HG03097 (cell line): ENCODE measurements around the gene BLOC1S4.

Experiments
- ATAC-seq: cut with Tn5 transposase; IDR thresholded peaks from one replicate; pipeline ENCODE4 v1.9.1; 2021; ENCODE audit not compliant: unreplicated experiment, low FRiP score

Gene BLOC1S4

GRCh38 chr4:6733358-6734164, 17.6 kb downstream of the BLOC1S4 start:
- ATAC-seq = no peak

DNA sequence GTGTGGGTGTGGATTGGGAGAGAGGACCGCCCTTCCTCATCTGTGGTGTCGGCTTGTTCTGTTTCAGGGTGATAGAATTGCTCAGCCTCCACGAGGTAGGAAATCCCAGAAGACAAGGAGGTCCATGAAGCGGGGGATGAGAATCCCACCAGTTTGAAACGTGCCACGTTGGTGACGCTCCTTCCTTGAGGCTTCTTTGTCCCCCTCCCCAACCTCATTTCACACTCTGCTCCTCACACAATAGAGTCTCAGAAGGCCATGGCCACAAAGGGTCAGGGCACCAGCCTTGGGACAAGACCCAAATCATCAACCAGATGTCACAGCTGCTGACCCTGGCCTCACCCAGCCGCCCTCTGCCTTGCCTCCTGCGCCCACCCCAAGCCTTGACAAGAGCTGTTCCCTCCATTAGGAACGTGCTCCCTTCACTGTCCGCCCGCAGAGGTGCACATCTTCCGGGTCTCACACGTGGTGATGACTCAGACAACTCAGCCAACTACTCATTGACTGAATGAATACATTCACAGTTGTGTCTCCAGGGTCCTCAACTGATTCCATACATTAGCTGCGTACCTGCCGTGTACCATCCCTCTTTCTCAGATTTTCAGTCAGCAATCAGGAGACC, 18.3 kb downstream of the BLOC1S4 start:
- ATAC-seq = no peak

DNA sequence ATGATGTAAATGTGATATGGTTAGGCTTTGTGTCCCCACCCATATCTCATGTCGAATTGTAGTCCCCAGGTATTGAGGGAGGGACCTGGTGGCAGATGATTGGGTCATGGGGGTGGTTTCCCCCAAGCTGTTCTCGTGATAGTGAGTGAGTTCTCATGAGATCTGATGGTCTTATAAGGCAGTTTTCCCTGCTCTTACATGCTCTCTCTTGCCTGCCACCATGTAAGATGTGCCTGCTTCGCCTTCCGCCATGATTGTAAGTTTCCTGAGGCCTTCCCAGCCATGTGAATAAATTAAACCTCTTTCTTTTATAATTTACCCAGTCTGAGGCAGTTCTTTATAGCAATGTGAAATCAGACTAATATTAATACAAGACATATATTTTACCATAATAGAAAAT, 23.9 kb downstream of the BLOC1S4 start:
- ATAC-seq = no peak

- ATAC-seq = no peak
Observed at GRCh38 chr4:6740347-6740746, 24.4 kb downstream of the BLOC1S4 start.

DNA sequence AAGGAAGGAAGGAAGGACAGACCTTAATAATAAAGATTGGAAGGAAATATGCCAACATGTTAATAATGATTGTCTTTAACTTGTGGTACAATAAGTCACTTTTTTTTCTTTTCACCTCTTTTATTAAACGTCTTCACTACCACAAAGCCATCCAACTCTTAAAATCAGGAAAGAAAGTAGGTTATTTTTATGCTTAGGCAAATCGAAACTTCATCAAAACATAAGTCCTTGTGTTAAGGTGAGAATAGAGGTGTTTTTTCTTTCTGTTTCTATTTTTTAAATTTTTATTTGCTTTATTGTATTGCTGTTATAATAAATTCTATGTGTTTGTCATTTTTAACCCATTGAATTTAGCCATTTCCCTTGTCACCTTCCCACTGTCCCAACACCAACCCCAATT, 26.5 kb downstream of the BLOC1S4 start:
- no peak for ATAC-seq

GRCh38 chr4:6742989-6743388, 27.0 kb downstream of the BLOC1S4 start:
- ATAC-seq = no peak

DNA sequence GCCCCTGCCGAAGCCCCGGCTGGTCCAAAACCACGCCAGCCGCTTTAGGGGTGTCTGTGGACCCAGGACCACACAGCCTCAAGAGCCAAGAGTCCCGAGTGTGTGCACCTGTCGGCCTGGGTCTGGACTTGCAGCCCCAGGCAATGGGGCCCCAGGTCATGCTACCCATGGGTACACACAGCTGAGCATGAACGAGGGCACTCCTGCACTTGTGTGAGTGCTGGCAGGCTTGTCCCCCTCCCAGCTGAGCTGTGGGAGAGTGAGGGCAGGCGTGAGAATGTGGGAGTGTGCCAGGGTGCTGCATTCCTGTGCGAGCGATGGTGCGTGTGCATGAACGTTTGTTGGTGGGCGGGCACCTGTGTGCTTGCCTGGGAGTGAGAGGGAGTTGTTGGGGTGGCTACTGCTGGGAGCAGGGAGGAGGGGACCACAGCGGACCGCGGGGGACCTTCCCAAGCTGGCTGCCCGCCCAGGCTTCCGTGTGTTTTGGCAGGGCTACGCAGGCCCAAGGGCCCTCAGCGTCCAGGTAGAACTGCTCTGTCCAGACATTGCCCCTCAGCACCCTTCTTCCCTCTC, 30.8 kb downstream of the BLOC1S4 start:
- no peak for ATAC-seq

GRCh38 chr4:6747294-6748051, 31.5 kb downstream of the BLOC1S4 start:
- no peak for ATAC-seq

DNA sequence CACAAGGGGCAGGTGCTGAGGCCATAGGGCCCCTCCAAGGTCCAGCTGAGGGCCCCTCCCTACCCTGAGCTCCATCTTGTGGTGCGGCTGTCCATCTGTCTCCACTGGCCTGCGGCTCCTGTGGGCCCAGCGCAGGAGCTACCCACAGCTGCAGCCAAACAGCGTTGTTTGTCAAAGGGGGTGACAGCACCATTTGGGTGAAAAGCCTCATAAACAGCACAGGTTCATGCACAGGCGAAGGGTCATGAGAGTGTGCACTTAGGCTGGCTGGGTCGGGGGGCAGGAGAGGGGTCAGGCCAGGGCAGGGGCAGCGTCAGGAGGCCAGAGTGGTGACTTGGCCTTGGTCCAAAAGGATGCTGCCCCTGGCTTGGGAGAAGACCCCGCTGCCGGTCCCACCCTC, 32.3 kb downstream of the BLOC1S4 start:
- no peak for ATAC-seq

- ATAC-seq = no peak
Observed at GRCh38 chr4:6749340-6750171, 33.6 kb downstream of the BLOC1S4 start.

DNA sequence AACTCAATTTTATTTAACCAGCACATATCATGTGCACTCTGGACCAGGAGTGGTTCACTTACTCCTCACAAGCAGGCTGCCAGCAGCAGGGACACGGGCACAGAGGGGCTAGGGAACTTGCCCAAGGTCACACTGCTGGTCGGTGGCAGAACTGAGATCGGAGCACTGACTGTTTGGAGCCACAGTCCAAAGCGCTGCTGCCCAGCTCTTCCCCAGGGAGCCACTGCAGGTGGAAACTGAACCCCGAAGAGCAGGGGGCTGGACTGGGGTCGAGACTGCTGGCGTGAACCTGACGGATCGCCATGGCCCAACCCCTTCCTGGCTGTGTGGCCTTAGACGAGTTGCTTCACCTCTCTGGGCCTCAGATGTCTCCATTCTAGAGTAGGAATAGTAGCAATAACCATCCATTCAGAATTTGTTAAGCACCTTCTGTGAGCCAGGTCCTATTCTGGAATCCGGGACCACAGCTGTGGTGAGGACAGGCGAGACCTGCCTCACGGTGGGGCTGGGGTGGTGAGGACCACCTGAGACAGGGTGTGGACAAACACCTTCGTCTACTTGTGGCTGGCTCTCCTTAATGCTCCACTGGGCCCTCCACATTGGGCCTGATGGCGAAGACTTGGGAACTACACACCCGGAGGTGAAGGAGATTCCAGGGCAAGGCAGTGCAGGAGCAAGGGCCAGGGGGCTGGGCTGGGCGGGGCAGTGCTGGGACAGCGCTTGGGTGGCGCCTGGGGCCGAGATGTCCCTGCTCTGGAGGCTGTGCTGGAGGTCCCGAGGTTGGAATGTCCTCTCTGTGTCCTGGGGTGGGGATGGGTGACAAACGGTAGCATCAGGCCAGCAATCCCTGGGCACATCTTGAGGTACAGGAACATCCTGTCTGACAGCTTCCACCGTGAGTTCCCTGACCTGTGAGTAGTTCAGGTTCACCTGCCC, 34.6 kb downstream of the BLOC1S4 start:
- no peak for ATAC-seq

DNA sequence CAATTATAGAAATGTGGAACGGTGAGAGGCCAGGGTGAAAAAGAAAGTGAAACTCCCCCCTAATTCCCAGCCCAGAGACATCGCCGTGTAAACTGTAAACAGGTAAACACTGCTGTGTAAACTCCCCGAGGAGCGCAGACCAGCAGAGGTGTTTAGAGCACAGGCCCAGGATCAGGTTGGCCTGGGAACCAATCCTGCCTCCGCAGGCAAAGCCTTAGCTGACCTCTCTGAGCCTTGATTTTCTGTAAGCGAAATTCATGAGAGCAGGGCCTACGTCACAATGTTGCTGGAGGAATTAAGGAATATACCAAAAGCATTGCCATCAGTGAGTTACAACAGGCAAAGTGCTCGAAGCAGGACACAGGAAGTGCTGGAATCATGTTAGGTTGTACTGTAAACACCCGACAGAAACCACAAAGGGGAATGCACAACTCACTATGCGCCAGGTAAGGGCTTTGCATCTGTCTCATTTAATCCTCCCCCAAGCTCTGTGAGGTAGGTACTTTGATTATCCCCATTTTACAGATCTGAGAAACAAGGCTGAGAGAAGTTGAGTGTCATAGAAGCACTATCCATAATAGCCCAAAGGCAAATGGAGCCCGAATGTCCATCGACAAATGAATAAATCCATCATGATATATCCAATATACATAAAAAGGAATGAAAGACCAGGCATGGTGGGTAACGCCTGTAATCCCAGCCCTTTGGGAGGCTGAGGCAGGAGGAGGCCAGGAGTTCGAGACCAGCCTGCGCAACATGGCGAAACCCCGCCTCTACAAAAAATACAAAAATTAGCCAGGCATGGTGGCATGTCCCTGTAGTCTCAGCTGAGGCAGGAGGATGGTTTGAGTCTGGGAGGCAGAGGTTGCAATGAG, 35.9 kb downstream of the BLOC1S4 start:
- no peak for ATAC-seq

GRCh38 chr4:6752486-6752829, 36.5 kb downstream of the BLOC1S4 start:
- no peak for ATAC-seq

DNA sequence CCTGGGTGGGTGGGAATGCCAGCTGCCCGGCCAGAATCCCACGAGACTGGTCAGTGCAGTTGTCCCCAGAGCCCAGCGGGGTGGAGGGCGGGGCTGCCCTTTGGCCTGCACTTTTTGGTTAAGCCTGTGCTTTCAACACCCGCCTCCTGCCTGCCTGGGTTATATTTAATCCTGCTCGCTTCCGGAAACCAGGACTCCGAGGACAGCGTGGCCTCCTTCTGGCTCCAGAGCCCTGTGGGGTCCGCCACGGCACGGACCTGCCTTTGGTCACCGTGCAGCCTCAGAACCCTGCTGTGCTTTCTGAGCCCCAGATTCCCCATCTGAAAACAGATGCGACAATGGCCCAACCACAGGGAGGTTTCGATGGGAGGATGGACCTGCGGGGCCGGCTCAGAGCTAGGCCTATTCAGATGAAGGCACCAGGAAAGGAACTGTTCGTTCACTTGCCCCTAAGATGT, 37.2 kb downstream of the BLOC1S4 start:
- ATAC-seq = no peak

DNA sequence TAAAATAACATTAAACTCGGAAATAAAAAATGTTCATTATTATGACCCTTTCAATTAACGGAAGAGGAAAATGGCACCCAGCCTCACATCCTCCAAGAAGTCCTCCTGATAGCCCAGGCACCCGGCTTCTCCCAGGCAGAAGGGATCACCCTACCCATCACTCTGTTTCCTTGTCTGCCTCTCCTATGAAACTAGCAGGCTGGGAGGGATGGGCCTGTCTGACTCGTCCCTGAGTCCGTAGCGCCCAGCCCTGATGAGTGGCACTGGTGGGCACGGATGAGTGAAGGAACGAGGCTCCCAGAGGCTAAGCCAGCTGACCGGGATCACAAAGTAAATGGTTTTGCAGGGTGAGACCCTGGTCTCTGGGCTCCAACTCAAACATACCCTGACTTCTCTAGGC, 37.9 kb downstream of the BLOC1S4 start:
- no peak for ATAC-seq

DNA sequence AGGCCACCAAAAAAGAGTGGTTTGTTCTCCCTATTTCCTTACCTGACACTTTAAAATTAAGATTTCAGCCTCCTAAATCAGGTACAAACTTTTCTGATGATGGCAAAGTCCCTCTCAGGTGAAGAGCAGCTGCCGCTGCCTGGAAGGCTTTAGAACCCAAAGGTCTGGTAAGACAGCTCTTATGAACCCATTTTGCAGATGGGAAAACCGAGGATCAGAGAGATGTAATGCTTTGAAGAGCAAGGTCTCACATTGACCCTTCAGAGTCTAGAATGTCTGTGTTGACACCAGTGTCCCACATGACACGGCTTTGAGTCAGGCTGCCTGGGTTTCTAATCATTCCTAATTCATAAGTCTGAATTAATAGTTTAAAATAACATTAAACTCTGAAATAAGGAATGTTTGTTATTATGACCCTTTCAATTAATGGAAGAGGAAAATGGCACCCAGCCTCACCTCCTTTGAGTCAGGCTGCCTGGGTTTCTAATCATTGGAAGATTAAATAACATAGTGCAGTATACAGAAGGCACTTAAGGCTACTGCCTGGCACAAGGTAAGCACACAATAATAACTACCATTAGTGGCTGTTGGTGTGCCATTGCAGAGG, 38.6 kb downstream of the BLOC1S4 start:
- ATAC-seq = no peak

DNA sequence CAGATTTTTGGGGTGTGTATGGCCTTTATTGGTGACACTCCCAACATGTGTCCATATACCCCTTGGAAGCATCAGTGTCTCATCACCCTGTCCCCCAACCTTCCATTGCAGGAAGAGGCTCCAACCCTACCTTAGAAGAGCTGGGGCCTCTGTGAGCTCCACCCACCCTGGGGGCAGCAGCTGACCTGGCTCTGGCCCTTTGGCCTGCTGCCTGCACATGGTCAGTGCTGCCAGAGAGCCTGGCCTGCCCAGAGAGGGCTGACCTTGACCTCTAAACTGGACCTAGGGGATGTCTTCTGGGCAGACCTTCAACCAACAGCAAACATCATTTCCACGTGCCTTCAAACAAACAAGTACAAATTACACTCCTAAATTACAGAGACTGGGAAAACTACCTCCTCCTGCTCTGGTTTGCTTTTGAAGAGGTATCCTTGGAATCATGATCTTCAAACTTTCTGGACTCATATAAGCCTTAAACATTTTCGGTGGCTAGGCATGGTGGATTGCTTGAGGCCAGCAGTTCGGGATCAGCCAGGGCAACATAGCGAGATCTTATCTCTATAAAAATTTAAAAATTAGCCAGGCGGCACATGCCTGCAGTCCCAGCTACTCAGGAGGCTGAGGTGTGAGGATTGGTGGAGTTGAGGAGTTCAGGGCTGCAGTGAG, 39.2 kb downstream of the BLOC1S4 start:
- no peak for ATAC-seq
